GM19395 (cell line): ENCODE measurements around the gene CD300E.

Experiments used
- ATAC-seq: cut with Tn5 transposase; IDR thresholded peaks from one replicate; pipeline ENCODE4 v1.9.1; 2021; ENCODE audit warnings: mild to moderate bottlenecking, moderate library complexity; ENCODE audit not compliant: unreplicated experiment

CD300E gene

GRCh38 chr17:74569020-74570003 is 54.2 kb downstream of the CD300E start:
- no peak for ATAC-seq

GRCh38 chr17:74568106-74568873 is 55.2 kb downstream of the CD300E start:
- ATAC-seq, result no peak

GRCh38 chr17:74567397-74567796 is 56.1 kb downstream of the CD300E start, which contains the start of gene CD300H:
CD300H (minus strand) TSS chr17:74567509.
- ATAC-seq, result no peak

- no peak for ATAC-seq
Observed at GRCh38 chr17:74566132-74566753, 57.3 kb downstream of the CD300E start.

- no peak for ATAC-seq
Observed at GRCh38 chr17:74565126-74565525, 58.4 kb downstream of the CD300E start.

- no peak for ATAC-seq
Observed at GRCh38 chr17:74563358-74563757, 60.2 kb downstream of the CD300E start.

GRCh38 chr17:74561586-74561985 is 62.0 kb downstream of the CD300E start:
- ATAC-seq, result no peak
